ENCODE results near the gene GM2A. TPM values are rescaled to one million over a fixed set of nuclear protein-coding genes. Genes with fewer than 3 reads are reported as not detected.
"Not testable (repeated sequence)": the region's sequence is repeated elsewhere in the genome, so short reads cannot be mapped to it uniquely, and the experiment has no call there.

Gene GM2A
- total RNA-seq, 4 donors from 2014 or later: 15.4 to 23.8 (median 18.8) TPM

DNA sequence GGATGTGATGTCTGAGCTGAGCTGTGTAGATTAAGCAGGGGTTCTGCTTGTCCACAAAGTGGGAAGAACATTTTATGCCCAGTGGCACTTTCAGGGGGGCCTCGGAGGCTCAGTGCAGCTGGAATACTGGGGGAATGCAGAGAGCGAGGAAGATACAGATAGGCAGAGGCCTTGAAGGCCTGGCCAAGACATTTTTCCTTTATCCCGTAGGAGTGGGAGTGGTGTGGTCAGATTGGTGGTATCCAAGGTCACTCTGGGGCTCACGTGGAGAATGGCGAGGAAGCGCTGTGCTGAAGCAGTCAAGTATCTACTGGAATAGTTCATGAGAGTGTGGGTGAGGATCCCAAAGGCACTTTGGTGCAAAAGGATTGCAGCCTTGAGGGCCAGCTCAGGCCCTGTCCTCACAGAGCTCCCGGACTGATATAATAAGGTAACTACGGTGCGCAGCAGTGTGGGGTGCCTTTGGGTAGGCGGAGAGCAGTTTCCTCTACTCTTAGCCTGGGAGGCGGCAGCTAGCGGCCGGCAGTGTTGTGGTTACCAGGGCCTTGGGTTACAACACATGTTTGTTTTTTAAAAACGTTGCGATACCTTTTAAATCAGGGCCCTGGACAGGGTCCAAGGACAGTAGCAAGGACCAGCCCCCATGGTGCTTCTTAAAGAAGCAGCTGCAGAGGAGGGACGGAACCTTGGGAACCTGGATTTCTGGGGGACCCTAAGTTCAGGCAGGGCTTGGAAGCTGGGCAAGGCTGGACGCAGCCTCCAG, 18.3 kb upstream of the GM2A start:
- no peak overlapping the region for H3K27ac ChIP-seq
- no peaks in the 10 kb centered on the region for H3K9me3 ChIP-seq
- peaks cover 4 to 15% of the 10 kb centered on the region in 2 donors for H3K4me1 ChIP-seq
- intact Hi-C loops (cut with DNase I): loop anchor here (5.0 kb wide), 1 partner anchor 62 kb away; no protein-coding TSS in a partner anchor
- TF ChIP-seq, protein P1, sequence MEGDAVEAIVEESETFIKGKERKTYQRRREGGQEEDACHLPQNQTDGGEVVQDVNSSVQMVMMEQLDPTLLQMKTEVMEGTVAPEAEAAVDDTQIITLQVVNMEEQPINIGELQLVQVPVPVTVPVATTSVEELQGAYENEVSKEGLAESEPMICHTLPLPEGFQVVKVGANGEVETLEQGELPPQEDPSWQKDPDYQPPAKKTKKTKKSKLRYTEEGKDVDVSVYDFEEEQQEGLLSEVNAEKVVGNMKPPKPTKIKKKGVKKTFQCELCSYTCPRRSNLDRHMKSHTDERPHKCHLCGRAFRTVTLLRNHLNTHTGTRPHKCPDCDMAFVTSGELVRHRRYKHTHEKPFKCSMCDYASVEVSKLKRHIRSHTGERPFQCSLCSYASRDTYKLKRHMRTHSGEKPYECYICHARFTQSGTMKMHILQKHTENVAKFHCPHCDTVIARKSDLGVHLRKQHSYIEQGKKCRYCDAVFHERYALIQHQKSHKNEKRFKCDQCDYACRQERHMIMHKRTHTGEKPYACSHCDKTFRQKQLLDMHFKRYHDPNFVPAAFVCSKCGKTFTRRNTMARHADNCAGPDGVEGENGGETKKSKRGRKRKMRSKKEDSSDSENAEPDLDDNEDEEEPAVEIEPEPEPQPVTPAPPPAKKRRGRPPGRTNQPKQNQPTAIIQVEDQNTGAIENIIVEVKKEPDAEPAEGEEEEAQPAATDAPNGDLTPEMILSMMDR (IDR thresholded peaks at IDR 0.05): no peak
- TF ChIP-seq POLR2A (IDR thresholded peaks at IDR 0.05): no peak
- no peak overlapping the region for H3K4me3 ChIP-seq (replicated peaks in 1 of 3)
- peak; percentile 23 to 25 for DNase-seq
- no peaks in the 10 kb centered on the region for H3K36me3 ChIP-seq
- WGBS, 2 donors: 43 to 57% methylated on average over 17 of the region's 17 CpGs
- no peaks in the 10 kb centered on the region for H3K27me3 ChIP-seq

DNA sequence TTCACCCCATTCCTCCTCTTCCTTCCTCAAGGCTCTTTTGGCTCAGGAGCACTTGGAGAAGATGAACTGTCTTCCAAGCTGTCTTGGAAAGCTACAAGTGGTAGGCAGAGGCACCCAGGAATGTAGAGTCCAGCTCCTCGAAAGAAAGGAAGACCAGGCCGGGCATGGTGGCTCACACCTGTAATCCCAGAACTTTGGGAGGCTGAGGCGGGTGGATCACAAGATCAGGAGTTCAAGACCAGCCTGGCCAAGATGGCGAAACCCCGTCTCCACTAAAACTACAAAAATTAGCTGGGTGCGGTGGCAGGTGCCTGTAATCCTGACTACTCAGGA, 17.8 kb upstream of the GM2A start:
- intact Hi-C loops (cut with DNase I): loop anchor here (5.0 kb wide), 1 partner anchor 63 kb away; no protein-coding TSS in a partner anchor

DNA sequence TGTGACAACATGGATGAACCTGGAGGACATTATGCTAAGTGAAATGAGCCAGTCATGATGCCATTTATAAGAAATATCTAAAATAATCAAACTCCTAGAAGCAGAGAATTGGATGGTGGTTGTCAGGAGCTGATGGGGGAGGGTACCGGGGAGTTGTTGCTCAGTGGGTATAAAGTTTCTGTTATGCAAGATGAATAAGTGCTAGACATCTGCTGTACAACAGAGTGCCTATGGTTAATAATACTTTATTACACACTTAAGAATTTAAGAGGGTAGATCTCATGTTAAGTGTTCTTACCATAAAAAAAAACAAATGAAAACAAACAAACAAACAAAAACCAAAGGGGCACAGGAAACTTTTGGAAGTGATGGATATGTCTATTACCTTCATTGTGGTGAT, 16.1 kb upstream of the GM2A start:
- no peaks in the 10 kb centered on the region for H3K27me3 ChIP-seq
- TF ChIP-seq, protein P1 (IDR thresholded peaks at IDR 0.05): no peak
- TF ChIP-seq POLR2A (IDR thresholded peaks at IDR 0.05): no peak
- no peak overlapping the region for H3K4me3 ChIP-seq (replicated peaks in 1 of 3)
- WGBS, 2 donors: 90 to 94% methylated on average over 1 of the region's 1 CpG
- H3K27ac ChIP-seq: no peak overlapping the region
- intact Hi-C loops (cut with DNase I): loop anchor here (5.0 kb wide), 1 partner anchor 65 kb away; no protein-coding TSS in a partner anchor
- DNase-seq: no peak
- no peaks in the 10 kb centered on the region for H3K36me3 ChIP-seq
- H3K4me1 ChIP-seq: peaks cover 4 to 15% of the 10 kb centered on the region in 2 donors
- no peaks in the 10 kb centered on the region for H3K9me3 ChIP-seq

More for the DNA sequence above, 17.8 kb upstream of the GM2A start:
- H3K27me3 ChIP-seq; H3K36me3 ChIP-seq; DNase-seq; H3K9me3 ChIP-seq; H3K4me3 ChIP-seq (replicated peaks in 1 of 3); H3K27ac ChIP-seq: not testable (repeated sequence)
- H3K4me1 ChIP-seq: peaks cover 4 to 15% of the 10 kb centered on the region in 2 donors
- 88 to 100% methylated on average over 5 to 6 of the region's 6 CpGs for WGBS, 2 donors

DNA sequence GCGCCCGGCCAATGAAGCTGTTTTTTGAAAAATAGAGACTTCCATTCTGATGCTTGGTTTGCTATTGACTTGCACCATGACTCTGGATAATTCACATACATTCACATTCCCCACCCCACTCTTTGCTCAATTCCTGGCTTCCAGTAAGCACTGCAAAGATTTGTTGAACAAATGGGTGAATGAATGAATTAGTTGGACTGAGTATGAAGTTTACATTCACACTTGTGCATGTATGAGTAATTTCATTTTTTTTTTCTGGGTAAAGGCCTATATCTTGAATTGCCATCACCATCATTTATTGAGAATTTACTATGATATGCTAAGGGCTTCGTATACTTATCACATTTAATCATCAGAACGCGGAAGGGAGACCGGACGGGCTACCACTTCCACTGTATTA, 15.3 kb upstream of the GM2A start:
- H3K4me3 ChIP-seq (replicated peaks in 1 of 3): no peak overlapping the region
- H3K27me3 ChIP-seq: no peaks in the 10 kb centered on the region
- WGBS, 2 donors: 89 to 93% methylated on average over 7 of the region's 7 CpGs
- intact Hi-C loops (cut with DNase I): loop anchor here (5.0 kb wide), 1 partner anchor 65 kb away; no protein-coding TSS in a partner anchor
- no peaks in the 10 kb centered on the region for H3K9me3 ChIP-seq
- no peak overlapping the region for H3K27ac ChIP-seq
- no peak for TF ChIP-seq POLR2A (IDR thresholded peaks at IDR 0.05)
- TF ChIP-seq, protein P1 (IDR thresholded peaks at IDR 0.05): no peak
- peaks cover 4 to 15% of the 10 kb centered on the region in 2 donors for H3K4me1 ChIP-seq
- no peaks in the 10 kb centered on the region for H3K36me3 ChIP-seq
- no peak for DNase-seq

DNA sequence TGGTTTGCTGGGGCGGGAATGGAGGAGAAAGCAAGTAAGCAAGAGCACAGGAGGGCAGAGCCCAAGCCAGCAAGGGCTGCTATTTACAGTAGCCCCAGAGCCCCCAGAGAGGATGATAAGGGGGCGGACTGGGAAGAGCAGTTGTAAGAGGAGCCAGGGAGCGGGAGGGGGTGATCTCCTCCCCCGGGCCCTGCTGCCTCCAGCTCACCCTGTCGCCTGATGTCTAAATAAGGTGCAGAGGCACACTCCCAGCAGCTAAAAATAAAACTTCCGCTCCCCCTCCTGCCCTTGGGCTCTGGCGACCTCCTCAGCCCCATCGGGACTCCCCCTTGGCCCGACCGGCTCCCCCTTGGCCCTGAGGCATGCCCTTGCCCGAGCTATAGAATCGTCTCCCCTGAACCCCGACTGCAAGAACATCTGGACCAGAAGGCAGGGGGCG, 14.7 kb upstream of the GM2A start:
- Histone ChIP-seq H3K27me3 (no peaks in the 10 kb centered on the region), H3K9me3 (no peaks in the 10 kb centered on the region), H3K4me3 (replicated peaks in 1 of 3) (no peak overlapping the region), H3K4me1 (peaks cover 4 to 15% of the 10 kb centered on the region in 2 donors), H3K27ac (no peak overlapping the region), H3K36me3 (no peaks in the 10 kb centered on the region)
- TF ChIP-seq POLR2A (IDR thresholded peaks at IDR 0.05): no peak
- TF ChIP-seq, protein P1 (IDR thresholded peaks at IDR 0.05): no peak
- no peak for DNase-seq
- intact Hi-C loops (cut with DNase I): loop anchor here (5.0 kb wide), 1 partner anchor 66 kb away; no protein-coding TSS in a partner anchor
- WGBS, 2 donors: 64 to 67% methylated on average over 6 to 13 of the region's 14 CpGs
